ENCODE data around the gene VKORC1L1.

The VKORC1L1 gene

DNA sequence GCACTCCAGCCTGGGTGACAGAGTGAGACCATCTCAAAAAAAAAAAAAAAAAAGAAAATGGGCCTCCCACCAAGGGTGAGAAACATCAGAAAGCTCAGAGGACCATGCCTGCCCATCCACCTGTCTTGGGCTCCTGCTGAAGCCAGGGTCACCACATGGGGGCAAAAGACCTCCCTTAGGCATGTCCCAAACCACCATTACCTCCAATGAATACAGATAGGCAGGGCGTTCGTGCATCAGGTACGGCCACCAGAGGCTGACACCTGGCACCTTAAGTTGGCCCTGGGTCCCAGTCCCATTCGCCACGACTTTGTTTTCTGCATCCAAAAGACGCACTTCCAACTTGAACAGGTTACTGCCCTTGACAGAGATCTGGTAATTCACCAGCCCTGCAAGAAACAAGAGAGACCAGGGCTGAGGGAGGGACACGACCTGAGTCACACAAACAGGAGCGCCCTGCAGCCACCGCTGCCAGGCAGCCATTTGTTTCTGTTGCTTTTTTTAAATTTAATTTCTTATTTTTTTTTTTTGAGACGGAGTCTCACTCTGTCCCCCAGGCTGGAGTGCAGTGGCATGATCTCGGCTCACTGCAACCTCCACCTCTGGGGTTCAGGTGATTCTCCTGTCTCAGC is 103.1 kb downstream of the VKORC1L1 start:
- no peak for DNase-seq (ENCODE audit: low read depth)
- TF ChIP-seq, protein P1, sequence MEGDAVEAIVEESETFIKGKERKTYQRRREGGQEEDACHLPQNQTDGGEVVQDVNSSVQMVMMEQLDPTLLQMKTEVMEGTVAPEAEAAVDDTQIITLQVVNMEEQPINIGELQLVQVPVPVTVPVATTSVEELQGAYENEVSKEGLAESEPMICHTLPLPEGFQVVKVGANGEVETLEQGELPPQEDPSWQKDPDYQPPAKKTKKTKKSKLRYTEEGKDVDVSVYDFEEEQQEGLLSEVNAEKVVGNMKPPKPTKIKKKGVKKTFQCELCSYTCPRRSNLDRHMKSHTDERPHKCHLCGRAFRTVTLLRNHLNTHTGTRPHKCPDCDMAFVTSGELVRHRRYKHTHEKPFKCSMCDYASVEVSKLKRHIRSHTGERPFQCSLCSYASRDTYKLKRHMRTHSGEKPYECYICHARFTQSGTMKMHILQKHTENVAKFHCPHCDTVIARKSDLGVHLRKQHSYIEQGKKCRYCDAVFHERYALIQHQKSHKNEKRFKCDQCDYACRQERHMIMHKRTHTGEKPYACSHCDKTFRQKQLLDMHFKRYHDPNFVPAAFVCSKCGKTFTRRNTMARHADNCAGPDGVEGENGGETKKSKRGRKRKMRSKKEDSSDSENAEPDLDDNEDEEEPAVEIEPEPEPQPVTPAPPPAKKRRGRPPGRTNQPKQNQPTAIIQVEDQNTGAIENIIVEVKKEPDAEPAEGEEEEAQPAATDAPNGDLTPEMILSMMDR (conservative IDR thresholded peaks at IDR 0.05; ENCODE audit: low read length): no peak
- H3K4me3 ChIP-seq (ENCODE audit: low read length): no peak overlapping the region

DNA sequence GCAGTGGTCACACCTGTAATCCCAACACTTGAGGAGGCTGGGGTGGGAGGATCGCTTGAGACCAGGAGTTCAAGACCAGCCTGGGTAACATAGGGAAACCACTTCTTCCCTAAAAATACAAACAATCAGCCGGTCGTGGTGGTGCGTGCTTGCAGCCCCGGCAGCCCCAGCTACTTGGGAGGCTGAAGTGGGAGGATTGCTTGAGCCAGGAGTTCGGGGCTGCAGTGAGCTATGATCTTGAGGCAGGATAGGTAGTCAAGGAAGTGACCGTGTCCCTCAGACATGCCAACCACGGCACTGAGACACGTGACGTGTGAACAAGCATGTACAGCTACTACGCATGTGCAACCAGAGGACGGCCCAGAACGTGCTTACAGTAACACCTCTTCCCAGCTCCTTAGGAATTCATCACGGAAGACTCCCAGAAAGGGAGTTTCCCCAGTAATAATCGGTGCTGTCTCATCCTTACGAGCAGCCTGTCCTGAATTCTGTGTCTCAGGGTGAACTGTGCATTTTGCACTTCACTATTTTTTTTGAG is 103.9 kb downstream of the VKORC1L1 start:
- TF ChIP-seq, protein P1 (conservative IDR thresholded peaks at IDR 0.05; ENCODE audit: low read length): no peak
- H3K4me3 ChIP-seq (ENCODE audit: low read length): no peak overlapping the region
- no peak for DNase-seq (ENCODE audit: low read depth)

DNA sequence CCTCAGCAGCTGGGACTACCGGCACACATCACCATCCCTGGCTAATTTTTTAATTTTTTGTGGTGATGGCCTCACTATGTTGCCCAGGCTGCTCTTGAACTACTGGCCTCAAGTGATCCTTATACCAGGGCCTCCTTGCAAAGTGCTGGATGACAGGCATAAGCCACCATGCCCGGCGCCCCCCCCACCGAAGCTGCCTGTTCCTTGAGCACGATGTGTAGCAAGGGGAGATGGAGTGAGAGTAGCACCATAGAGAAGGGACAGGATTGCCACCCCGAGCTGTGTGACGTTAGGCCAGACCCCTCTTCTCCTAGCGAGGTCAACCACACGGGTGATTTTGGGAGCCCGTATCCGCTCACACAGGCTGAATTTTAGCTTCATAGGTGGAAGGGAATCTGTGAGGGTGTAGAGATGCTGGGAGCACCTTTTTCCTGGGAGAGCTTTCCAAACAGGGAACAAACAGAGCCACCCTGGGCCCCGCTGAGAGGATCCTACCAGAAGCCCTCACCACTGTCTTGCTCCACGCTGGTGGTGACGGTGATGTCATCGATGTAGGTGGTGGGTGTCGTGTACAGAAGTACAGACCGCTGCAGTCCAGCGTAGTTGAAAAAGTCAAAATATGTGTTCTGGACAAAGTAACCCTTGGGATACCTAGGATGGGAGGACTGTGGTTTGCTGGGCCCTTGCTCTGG is 106.2 kb downstream of the VKORC1L1 start:
- no peak for DNase-seq (ENCODE audit: low read depth)
- TF ChIP-seq, protein P1 (conservative IDR thresholded peaks at IDR 0.05; ENCODE audit: low read length): no peak
- H3K4me3 ChIP-seq (ENCODE audit: low read length): no peak overlapping the region

DNA sequence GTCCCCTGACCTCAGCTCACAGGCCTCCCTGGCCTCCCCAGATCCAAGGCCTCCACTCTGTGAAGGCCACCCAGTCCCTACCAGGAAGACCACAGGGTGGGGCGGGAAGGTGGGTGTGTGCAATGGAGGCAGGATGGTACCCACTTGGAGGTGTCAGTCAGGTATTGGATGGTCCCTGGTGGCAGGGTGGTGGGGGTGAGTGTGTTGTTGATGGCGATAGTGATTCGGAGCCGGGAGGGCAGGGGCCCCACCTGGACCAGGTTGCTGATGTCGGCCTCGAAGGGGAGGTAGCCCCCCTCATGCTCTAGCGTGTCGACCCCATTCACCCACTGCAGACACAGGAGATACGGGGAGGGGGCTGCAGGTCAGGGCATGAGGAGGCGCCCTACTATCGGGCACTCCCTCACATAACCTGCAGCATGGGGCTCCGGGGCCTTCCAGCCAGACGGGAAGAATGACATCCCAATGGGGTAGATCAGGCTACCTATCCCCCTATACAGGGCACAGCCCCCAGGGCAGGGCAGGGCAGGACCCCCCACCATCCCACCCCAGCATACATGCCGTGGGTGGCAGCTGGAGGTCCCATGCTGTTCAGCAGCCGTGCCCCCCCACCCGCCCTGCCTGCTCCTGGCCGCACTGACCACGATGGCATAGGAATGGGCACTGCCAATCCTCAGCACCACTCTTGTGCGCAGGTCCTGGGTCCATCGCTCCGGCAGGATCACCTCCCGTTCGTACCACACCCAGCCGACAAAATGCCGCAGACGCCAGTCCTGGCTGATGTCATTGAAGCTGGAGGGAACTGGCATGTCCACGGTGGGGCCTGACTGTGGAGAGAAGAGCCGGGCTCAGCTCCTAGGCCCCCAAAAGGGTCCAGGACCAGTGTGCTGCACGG is 107.0 kb downstream of the VKORC1L1 start:
- TF ChIP-seq, protein P1 (conservative IDR thresholded peaks at IDR 0.05; ENCODE audit: low read length): no peak
- DNase-seq (ENCODE audit: low read depth): no peak
- H3K4me3 ChIP-seq (ENCODE audit: low read length): no peak overlapping the region

DNA sequence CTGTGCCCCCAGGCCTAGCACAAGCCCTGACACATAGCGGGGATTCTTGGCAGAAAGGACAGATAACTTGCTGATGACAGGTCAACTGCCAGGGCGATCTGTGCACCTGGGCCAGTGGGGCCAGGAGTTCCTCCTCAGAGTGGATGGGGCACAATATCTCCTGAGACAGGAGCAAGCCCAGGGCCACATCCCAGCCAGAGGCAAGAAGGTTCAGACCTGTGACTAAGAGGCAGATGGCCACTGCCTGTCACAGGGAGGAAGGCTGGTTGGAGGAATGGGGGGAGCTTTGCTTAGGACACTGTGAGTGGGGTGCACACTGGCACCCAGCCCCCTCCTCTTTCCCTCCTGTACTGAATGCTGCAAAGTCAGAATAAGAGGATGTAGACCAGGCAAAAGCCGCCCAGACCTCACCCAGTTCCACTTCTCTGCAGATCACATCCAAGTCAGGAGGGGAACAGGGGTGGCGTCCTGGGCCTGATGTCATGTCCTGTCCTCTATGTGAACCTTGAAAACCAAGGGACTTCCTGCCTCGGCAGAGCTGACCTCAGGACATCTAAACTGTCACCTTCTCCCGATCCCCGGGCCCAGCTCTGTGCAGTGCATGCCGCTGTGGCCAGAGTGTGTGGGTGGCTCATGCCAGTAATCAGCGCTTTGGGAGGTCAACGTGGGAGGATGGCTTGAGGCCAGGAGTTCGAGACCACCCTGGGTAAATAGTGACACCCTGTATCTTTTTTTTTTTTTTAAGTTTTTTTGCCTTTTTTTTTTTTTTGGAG is 107.8 kb downstream of the VKORC1L1 start:
- peak; percentile 12 for DNase-seq (ENCODE audit: low read depth)
- TF ChIP-seq, protein P1 (conservative IDR thresholded peaks at IDR 0.05; ENCODE audit: low read length): no peak
- H3K4me3 ChIP-seq (ENCODE audit: low read length): peak overlapping the region; percentile 70

DNA sequence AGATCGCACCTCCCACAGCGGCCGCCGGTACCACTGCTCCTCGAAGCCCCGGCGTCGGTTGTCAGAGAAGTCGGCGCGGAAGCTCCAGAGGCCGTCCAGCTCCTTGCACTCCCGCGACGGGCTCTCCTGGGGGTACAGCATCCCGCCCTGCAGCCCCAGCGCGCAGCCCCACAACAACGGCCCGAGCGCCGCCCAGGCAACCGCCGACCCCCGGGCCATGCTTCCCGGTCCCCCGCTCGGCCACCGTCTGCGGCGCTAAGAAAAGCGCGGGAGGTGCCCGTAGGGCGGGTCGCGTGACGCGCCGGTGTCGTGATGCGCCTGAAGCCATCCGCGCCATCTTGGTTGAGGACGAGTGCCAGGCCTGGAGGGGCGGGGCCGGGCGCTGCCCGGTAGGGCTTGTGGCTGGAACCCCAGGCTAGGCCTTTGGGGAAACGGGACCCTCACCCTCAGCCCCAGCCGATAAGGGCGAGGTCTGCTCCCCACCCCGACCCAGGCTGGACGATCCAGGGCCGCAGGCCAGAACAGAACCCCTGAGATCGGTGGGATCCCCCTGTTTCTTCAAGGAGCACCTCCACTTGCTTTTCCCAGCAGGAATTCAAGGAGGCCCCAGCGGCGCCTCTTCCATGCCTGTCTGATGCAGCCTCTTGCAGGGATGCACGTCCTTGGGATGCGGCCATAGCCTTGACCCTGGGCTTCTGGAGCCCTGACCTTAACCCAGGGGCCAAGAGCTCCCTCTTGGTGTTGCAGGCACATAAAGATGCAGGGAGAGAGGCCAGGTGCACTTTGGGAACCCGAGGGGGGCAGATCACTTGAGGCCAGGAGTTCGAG is 109.3 kb downstream of the VKORC1L1 start, which contains the start of gene GUSB:
Gene GUSB (minus strand): TSS at position 249 of the 828 bp plus-strand sequence. CDS start 30 bp downstream, at position 219.
- peak; percentile 77 for DNase-seq (ENCODE audit: low read depth)
- TF ChIP-seq, protein P1 (conservative IDR thresholded peaks at IDR 0.05; ENCODE audit: low read length): no peak
- peak within 1 kb of the TSS; percentile 70 for H3K4me3 ChIP-seq (ENCODE audit: low read length)
